HepG2 (cell line): ENCODE measurements around the gene GEMIN8. TPM values are rescaled to one million over a fixed set of nuclear protein-coding genes. Genes with fewer than 3 reads are reported as not detected.

ENCODE experiments used
- ATAC-seq: fragments of 200-7000 bp; cut with Tn5 transposase; 3 replicates; pipeline ENCODE4 v1.9.1; 2020; ENCODE audit warnings: mild to moderate bottlenecking, moderate library complexity
- BruUV-seq: library from RNA; stranded (reverse); fragments of 400-500 nt; replicated peaks from 2 replicates; lab custom pipeline; 2021; lab: Mats Ljungman, UMichigan
- CTCF ChIA-PET: fragments of 300-600 bp; formaldehyde crosslinking; extraction: SDS; loops from one replicate; lab custom pipeline; 2021; ENCODE audit warnings: low total read pairs, inconsistent platforms, low intra/inter-chr PET ratio; lab: Yijun Ruan, JAX
- POLR2A ChIA-PET: fragments of 350-600 bp; sonication (Branson Sonifier 250); formaldehyde crosslinking; loops from one replicate; lab custom pipeline; 2020; ENCODE audit warnings: antibody characterized with exemption, inconsistent platforms; lab: Yijun Ruan, JAX
- DNase-seq: peaks from one replicate; pipeline ENCODE4 v3.0.0-alpha.2; 2015; ENCODE audit warnings: low spot score
- FAIRE-seq: peaks from 3 replicates; lab custom pipeline; 2011; peaks lifted over from hg19 to GRCh38; lab: Jason Lieb, UNC
- H2AFZ ChIP-seq: one replicate; pipeline ENCODE4 v1.6.1; 2011; ENCODE audit warnings: low read length, inconsistent platforms
- H3K27ac ChIP-seq: fragments of 300-600 bp; 3 replicates; pipeline ENCODE4 v1.8.0; 2011; ENCODE audit warnings: mixed run types, mild to moderate bottlenecking, mixed read lengths, low read length, inconsistent platforms; ENCODE audit not compliant: insufficient read depth; ENCODE audit errors: extremely low read length
- H3K27me3 ChIP-seq, 2 experiments: fragments of 200-600 bp in 1 of 2; 2 replicates in 1 of 2; 3 replicates in 1 of 2; pipeline versions ENCODE4 v1.6.0 to v1.8.0; 2011; ENCODE audit warnings: low read length in 2 of 2, mild to moderate bottlenecking in 2 of 2, moderate library complexity in 2 of 2, inconsistent platforms in 1 of 2; ENCODE audit not compliant: insufficient read depth in 2 of 2, control insufficient read depth in 1 of 2
- H3K36me3 ChIP-seq, 2 experiments: fragments of 200-600 bp in 1 of 2; replicated peaks in 1 of 2; 2 replicates in 1 of 2; 3 replicates in 1 of 2; pipeline versions ENCODE4 v1.5.1 to v1.8.0; 2011; ENCODE audit warnings: low read length in 2 of 2, inconsistent platforms in 1 of 2; ENCODE audit not compliant: insufficient read depth in 2 of 2, control insufficient read depth in 1 of 2
- H3K4me1 ChIP-seq: 2 replicates; pipeline ENCODE4 v1.5.1; 2012; ENCODE audit warnings: low read length, inconsistent platforms; ENCODE audit not compliant: insufficient read depth
- H3K4me2 ChIP-seq: 2 replicates; pipeline ENCODE4 v1.6.0; 2011; ENCODE audit warnings: low read depth, low read length, inconsistent platforms
- H3K4me3 ChIP-seq, 3 experiments: fragments of 200-600 bp in 1 of 3; sonication (generic), shearing (Covaris generic) in 1 of 3; replicated peaks in 1 of 3; 2 replicates each; pipeline ENCODE4 v1.5.1; 2011 to 2016; ENCODE audit warnings: low read length in 3 of 3, inconsistent platforms in 2 of 3, low read depth in 2 of 3, mild to moderate bottlenecking in 2 of 3, control low read depth in 1 of 3, mixed read lengths in 1 of 3; ENCODE audit not compliant: insufficient read depth in 1 of 3
- H3K79me2 ChIP-seq: one replicate; pipeline ENCODE4 v1.6.1; 2011; ENCODE audit warnings: low read length, inconsistent platforms; ENCODE audit not compliant: insufficient read depth
- H3K9ac ChIP-seq: 2 replicates; pipeline ENCODE4 v1.6.0; 2011; ENCODE audit warnings: mild to moderate bottlenecking, low read depth, low read length, inconsistent platforms; ENCODE audit not compliant: insufficient read depth
- H3K9me3 ChIP-seq: 2 replicates; pipeline ENCODE4 v1.5.1; 2012; ENCODE audit warnings: mild to moderate bottlenecking, low read length
- H4K20me1 ChIP-seq: 2 replicates; pipeline ENCODE4 v1.6.0; 2011; ENCODE audit warnings: inconsistent platforms, mild to moderate bottlenecking, low read length, moderate library complexity; ENCODE audit not compliant: insufficient read depth
- EED ChIP-seq: sonication (generic); formaldehyde crosslinking; IDR thresholded peaks from 2 replicates; pipeline ENCODE4 v1.5.0; 2020; ENCODE audit warnings: mild to moderate bottlenecking, missing genetic modification reagents
- NFE2 ChIP-seq: sonication (generic); formaldehyde crosslinking; IDR thresholded peaks from 2 replicates; pipeline ENCODE4 v1.4.0; 2020; ENCODE audit warnings: missing genetic modification reagents
- NFKBIZ ChIP-seq: IDR thresholded peaks from 2 replicates; pipeline ENCODE4 v1.6.1; 2018; ENCODE audit warnings: missing genetic modification reagents, missing compliant biosample characterization
- ZC3H4 ChIP-seq: sonication (generic); formaldehyde crosslinking; IDR thresholded peaks from 2 replicates; pipeline ENCODE4 v1.4.0; 2020; ENCODE audit warnings: missing genetic modification reagents, borderline replicate concordance
- ZNF543 ChIP-seq: sonication (generic); formaldehyde crosslinking; IDR thresholded peaks from 2 replicates; pipeline ENCODE4 v1.4.0; 2020; ENCODE audit warnings: mild to moderate bottlenecking, missing genetic modification reagents
- ZNF605 ChIP-seq: sonication (generic); formaldehyde crosslinking; IDR thresholded peaks from 2 replicates; pipeline ENCODE4 v1.8.0; 2022; ENCODE audit warnings: mild to moderate bottlenecking, missing genetic modification reagents
- WGBS: methylation state at CpG from one replicate; pipeline ENCODE4 v1.1.6; 2017; ENCODE audit warnings: low lambda C conversion rate; 5-methylcytosine and 5-hydroxymethylcytosine counted together
- in situ Hi-C: cut with HindIII; loops from 2 replicates; pipeline ENCODE4 v1.10.0; 2017; ENCODE audit warnings: low pct_unique_long_range_greater_than_20kb; ENCODE audit not compliant: extremely low pct_ligation_motif_present
- intact Hi-C: fragments of 100-400 bp; cut with micrococcal nuclease; formaldehyde crosslinking; loops from one replicate; pipeline ENCODE4 v1.10.0; 2022; ENCODE audit not compliant: unreplicated experiment
- polyA plus RNA-seq, 8 experiments: library from polyadenylated mRNA; depleted of rRNA in 3 of 8; stranded (reverse) in 7 of 8; unstranded in 1 of 8; fragments of >200 nt; fragmentation: Illumina TruSeq in 4 of 8; extraction: Trizol in 4 of 8; gene quantifications; 2 replicates each; pipeline versions ENCODE4 v1.2.1 to v1.2.3, GENCODE V29; 2011 to 2016; ENCODE audit warnings: low read depth in 4 of 8, missing spikeins in 1 of 8, mixed read lengths in 1 of 8; ENCODE audit not compliant: insufficient read depth in 1 of 8
- total RNA-seq, 5 experiments: library from RNA; depleted of rRNA; stranded (reverse); fragments of >200 nt; fragmentation: Illumina TruSeq; extraction: Trizol; gene quantifications; 2 replicates each; pipeline ENCODE4 v1.2.3, GENCODE V29; 2016; ENCODE audit warnings: low read depth in 1 of 5

The GEMIN8 gene
- total and polyA plus RNA-seq, 2 of the 13 experiments (the other 11 are each of a cell fraction or from before 2014, with no cell fraction given): 9.7 to 23.7 TPM

GRCh38 chrX:14006540-14006939 is 23.2 kb downstream of the GEMIN8 start:
- Histone ChIP-seq H3K9me3 (no peaks in the 10 kb centered on the region), H3K9ac (no peak overlapping the region), H3K36me3 (no peaks in the 10 kb centered on the region), H3K4me3 (no peak overlapping the region), H3K79me2 (no peaks in the 10 kb centered on the region), H3K27ac (no peak overlapping the region), H4K20me1 (no peaks in the 10 kb centered on the region), H3K4me2 (no peak overlapping the region), H3K4me1 (no peaks in the 10 kb centered on the region), H3K27me3 (no peaks in the 10 kb centered on the region), H2AFZ (no peak overlapping the region)
- no peak for FAIRE-seq
- intact Hi-C loops (no loop called here), in situ Hi-C loops (no loop called here)
- no TSS peak for BruUV-seq
- 93% methylated on average over 10 of the region's 10 CpGs for WGBS
- no peak for TF ChIP-seq NFE2
- ChIA-PET CTCF (no interaction called here), POLR2A (no interaction called here)
- no peak for DNase-seq
- ATAC-seq: no peak

DNA sequence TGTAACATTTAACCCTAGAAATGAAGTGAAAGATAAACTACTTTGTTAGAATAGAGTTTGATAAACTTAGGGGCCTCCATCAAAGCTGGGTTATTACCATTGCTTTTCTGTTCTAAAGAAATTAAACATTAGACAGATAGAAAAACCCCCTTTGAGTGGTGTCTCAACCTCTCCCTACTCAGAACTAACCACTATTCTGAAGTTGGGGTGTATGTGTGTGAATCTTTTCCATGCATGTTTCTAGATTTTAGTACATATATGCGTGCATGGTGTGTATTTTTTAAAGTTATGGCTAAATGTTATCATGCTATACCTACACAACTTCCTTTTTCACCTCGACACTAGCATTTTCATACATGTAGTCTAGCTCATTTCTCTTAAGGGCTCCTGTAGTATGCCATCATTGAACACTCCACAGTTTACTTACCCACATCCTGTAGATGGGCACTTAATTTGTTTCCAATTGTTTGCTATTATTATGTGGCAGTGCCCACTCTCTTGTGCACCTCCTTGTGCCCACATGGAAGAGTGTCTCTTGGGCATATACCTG is 25.7 kb downstream of the GEMIN8 start:
- in situ Hi-C loops (no loop called here), intact Hi-C loops (no loop called here)
- TF ChIP-seq ZC3H4 (CRISPR knock-in tag): no peak
- TF ChIP-seq ZNF605 (CRISPR knock-in tag): no peak
- no peak for TF ChIP-seq EED
- TF ChIP-seq ZNF543 (CRISPR knock-in tag): no peak
- TF ChIP-seq NFKBIZ (CRISPR knock-in tag): no peak
- Histone ChIP-seq H3K4me3 (no peak overlapping the region), H2AFZ (no peak overlapping the region), H3K4me1 (no peaks in the 10 kb centered on the region), H3K9ac (no peak overlapping the region), H4K20me1 (no peaks in the 10 kb centered on the region), H3K79me2 (no peaks in the 10 kb centered on the region), H3K27me3 (no peaks in the 10 kb centered on the region), H3K4me2 (no peak overlapping the region), H3K9me3 (no peaks in the 10 kb centered on the region), H3K27ac (no peak overlapping the region), H3K36me3 (no peaks in the 10 kb centered on the region)
- no TSS peak for BruUV-seq
- CTCF ChIA-PET: no interaction called here
- FAIRE-seq (no peak), ATAC-seq (no peak), DNase-seq (no peak)
- POLR2A ChIA-PET: no interaction called here
- 92% methylated on average over 2 of the region's 2 CpGs for WGBS
